Measurements from ENCODE around the gene CHPT1. TPM values are rescaled to one million over a fixed set of nuclear protein-coding genes. Genes with fewer than 3 reads are reported as not detected.

CHPT1 gene
- total and polyA plus RNA-seq, 2 of the 13 experiments (the other 11 are each of a cell fraction or from before 2014, with no cell fraction given) = 117 to 178 TPM

- TF ChIP-seq ZNF501 (CRISPR knock-in tag; IDR thresholded peaks at IDR 0.05) (no peak; the same call in none of the 2 replicates), JDP2 (CRISPR knock-in tag; IDR thresholded peaks at IDR 0.05; ENCODE audit: borderline replicate concordance) (no peak; the same call in 1 of the 2 replicates), ZKSCAN1 (IDR thresholded peaks at IDR 0.05; ENCODE audit: low read length) (no peak), ZNF383 (CRISPR knock-in tag; IDR thresholded peaks at IDR 0.05; ENCODE audit: borderline replicate concordance) (no peak), ZNF878 (CRISPR knock-in tag; IDR thresholded peaks at IDR 0.05) (no peak), ZNF761 (CRISPR knock-in tag; conservative IDR thresholded peaks at IDR 0.05) (no peak), TCF12 (IDR thresholded peaks at IDR 0.05) (no peak), TCF12 (CRISPR knock-in tag; IDR thresholded peaks at IDR 0.05) (no peak), PHF21A (CRISPR knock-in tag; IDR thresholded peaks at IDR 0.05) (no peak), TCF7L2 (IDR thresholded peaks at IDR 0.05; ENCODE audit: low read depth, low read length) (no peak), ZNF550 (CRISPR knock-in tag; IDR thresholded peaks at IDR 0.05; ENCODE audit: borderline replicate concordance) (no peak), TARDBP (CRISPR knock-in tag; IDR thresholded peaks at IDR 0.05) (no peak), SCMH1 (CRISPR knock-in tag; IDR thresholded peaks at IDR 0.05; ENCODE audit: borderline replicate concordance) (no peak), ZBTB49 (CRISPR knock-in tag; IDR thresholded peaks at IDR 0.05; ENCODE audit: borderline replicate concordance) (no peak), TOE1 (CRISPR knock-in tag; IDR thresholded peaks at IDR 0.05) (no peak), ZFP36L1 (CRISPR knock-in tag; IDR thresholded peaks at IDR 0.05) (no peak), ZBTB21 (CRISPR knock-in tag; IDR thresholded peaks at IDR 0.05) (no peak), GTF3A (CRISPR knock-in tag; conservative IDR thresholded peaks at IDR 0.05) (no peak), KDM2A (CRISPR knock-in tag; IDR thresholded peaks at IDR 0.05; ENCODE audit: borderline replicate concordance, low read depth) (peak; percentile 78), ATF7-NPFF (CRISPR knock-in tag; IDR thresholded peaks at IDR 0.05; ENCODE audit: low read depth) (no peak)
- TF ChIP-seq, protein P1, sequence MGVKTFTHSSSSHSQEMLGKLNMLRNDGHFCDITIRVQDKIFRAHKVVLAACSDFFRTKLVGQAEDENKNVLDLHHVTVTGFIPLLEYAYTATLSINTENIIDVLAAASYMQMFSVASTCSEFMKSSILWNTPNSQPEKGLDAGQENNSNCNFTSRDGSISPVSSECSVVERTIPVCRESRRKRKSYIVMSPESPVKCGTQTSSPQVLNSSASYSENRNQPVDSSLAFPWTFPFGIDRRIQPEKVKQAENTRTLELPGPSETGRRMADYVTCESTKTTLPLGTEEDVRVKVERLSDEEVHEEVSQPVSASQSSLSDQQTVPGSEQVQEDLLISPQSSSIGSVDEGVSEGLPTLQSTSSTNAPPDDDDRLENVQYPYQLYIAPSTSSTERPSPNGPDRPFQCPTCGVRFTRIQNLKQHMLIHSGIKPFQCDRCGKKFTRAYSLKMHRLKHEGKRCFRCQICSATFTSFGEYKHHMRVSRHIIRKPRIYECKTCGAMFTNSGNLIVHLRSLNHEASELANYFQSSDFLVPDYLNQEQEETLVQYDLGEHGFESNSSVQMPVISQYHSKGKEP (CRISPR knock-in tag; IDR thresholded peaks at IDR 0.05) = no peak
- TF ChIP-seq, protein P2, sequence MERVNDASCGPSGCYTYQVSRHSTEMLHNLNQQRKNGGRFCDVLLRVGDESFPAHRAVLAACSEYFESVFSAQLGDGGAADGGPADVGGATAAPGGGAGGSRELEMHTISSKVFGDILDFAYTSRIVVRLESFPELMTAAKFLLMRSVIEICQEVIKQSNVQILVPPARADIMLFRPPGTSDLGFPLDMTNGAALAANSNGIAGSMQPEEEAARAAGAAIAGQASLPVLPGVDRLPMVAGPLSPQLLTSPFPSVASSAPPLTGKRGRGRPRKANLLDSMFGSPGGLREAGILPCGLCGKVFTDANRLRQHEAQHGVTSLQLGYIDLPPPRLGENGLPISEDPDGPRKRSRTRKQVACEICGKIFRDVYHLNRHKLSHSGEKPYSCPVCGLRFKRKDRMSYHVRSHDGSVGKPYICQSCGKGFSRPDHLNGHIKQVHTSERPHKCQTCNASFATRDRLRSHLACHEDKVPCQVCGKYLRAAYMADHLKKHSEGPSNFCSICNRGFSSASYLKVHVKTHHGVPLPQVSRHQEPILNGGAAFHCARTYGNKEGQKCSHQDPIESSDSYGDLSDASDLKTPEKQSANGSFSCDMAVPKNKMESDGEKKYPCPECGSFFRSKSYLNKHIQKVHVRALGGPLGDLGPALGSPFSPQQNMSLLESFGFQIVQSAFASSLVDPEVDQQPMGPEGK (CRISPR knock-in tag; IDR thresholded peaks at IDR 0.05) = peak; percentile 75
- TF ChIP-seq, protein P3, sequence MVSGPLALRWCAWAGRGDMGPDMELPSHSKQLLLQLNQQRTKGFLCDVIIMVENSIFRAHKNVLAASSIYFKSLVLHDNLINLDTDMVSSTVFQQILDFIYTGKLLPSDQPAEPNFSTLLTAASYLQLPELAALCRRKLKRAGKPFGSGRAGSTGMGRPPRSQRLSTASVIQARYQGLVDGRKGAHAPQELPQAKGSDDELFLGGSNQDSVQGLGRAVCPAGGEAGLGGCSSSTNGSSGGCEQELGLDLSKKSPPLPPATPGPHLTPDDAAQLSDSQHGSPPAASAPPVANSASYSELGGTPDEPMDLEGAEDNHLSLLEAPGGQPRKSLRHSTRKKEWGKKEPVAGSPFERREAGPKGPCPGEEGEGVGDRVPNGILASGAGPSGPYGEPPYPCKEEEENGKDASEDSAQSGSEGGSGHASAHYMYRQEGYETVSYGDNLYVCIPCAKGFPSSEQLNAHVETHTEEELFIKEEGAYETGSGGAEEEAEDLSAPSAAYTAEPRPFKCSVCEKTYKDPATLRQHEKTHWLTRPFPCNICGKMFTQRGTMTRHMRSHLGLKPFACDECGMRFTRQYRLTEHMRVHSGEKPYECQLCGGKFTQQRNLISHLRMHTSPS (CRISPR knock-in tag; IDR thresholded peaks at IDR 0.05; ENCODE audit: low read depth) = no peak; the same call in 1 of the 2 replicates
Measured at GRCh38 chr12:101697197-101697929, at the start of gene CHPT1 (continued).
